Cortex of kidney (tissue), 1 donor: ENCODE data around the gene ZNF628.
"Not testable (repeated sequence)": the region's sequence is repeated elsewhere in the genome, so short reads cannot be mapped to it uniquely, and the experiment has no call there.

ENCODE experiments used
- DNase-seq: peaks from one replicate; lab custom pipeline; 2025; lab: John Stamatoyannopoulos, UW

Gene ZNF628

GRCh38 chr19:55484593-55485438 is 8.4 kb downstream of the ZNF628 start, which contains the start of gene NAT14:
NAT14 (plus strand) TSS chr19:55485188; CDS start chr19:55485709, 521 bp downstream.
- no peak for DNase-seq

- no peak for DNase-seq
Observed at GRCh38 chr19:55485439-55486011, 9.1 kb downstream of the ZNF628 start.

- no peak for DNase-seq
Observed at GRCh38 chr19:55486043-55486970, 9.9 kb downstream of the ZNF628 start.

- no peak for DNase-seq
Observed at GRCh38 chr19:55486971-55487923, 10.8 kb downstream of the ZNF628 start.

- DNase-seq: no peak
Observed at GRCh38 chr19:55487924-55488687, 11.7 kb downstream of the ZNF628 start, which contains the start of gene SSC5D. SSC5D (plus strand) TSS chr19:55488436; CDS start chr19:55488590, 154 bp downstream.

GRCh38 chr19:55488986-55489710 is 12.7 kb downstream of the ZNF628 start:
- DNase-seq: no peak

GRCh38 chr19:55489711-55490477 is 13.5 kb downstream of the ZNF628 start:
- DNase-seq: no peak

- no peak for DNase-seq
Observed at GRCh38 chr19:55490478-55491432, 14.3 kb downstream of the ZNF628 start.

- DNase-seq: no peak
Observed at GRCh38 chr19:55491546-55492360, 15.3 kb downstream of the ZNF628 start.

GRCh38 chr19:55492362-55492944 is 16.0 kb downstream of the ZNF628 start:
- DNase-seq: no peak

- no peak for DNase-seq
Observed at GRCh38 chr19:55493052-55493644, 16.7 kb downstream of the ZNF628 start.

- DNase-seq: no peak
Observed at GRCh38 chr19:55493645-55494171, 17.3 kb downstream of the ZNF628 start.

- no peak for DNase-seq
Observed at GRCh38 chr19:55494172-55494761, 17.9 kb downstream of the ZNF628 start.

GRCh38 chr19:55495646-55496349 is 19.4 kb downstream of the ZNF628 start:
- DNase-seq: no peak

- not testable (repeated sequence) for DNase-seq
Observed at GRCh38 chr19:55496820-55497219, 20.4 kb downstream of the ZNF628 start.
